Neural cell (in vitro differentiated cells): ENCODE data around the gene CATSPERB. TPM values are rescaled to one million over a fixed set of nuclear protein-coding genes. Genes with fewer than 3 reads are reported as not detected.

Experiments
- H2AFZ ChIP-seq: fragments of 200-600, 300-800 bp; sonication (generic), shearing (Covaris generic); 2 replicates; pipeline ENCODE4 v1.6.0; 2014; ENCODE audit warnings: low read depth, mild to moderate bottlenecking, antibody characterized with exemption, low read length, moderate library complexity
- H3F3A ChIP-seq: fragments of 200-600 bp; shearing (Covaris generic); 2 replicates; pipeline ENCODE4 v1.6.1; 2016; ENCODE audit warnings: mild to moderate bottlenecking, moderate library complexity, mixed read lengths, antibody characterized with exemption, low read length; ENCODE audit not compliant: insufficient read depth, poor library complexity, severe bottlenecking
- H3K27ac ChIP-seq: fragments of 200-600, 300-800 bp; sonication (generic), shearing (Covaris generic); 2 replicates; pipeline ENCODE4 v1.5.1; 2014; ENCODE audit warnings: mild to moderate bottlenecking, low read length, moderate library complexity
- H3K27me3 ChIP-seq: fragments of 300-800, 200-600 bp; sonication (generic), shearing (Covaris generic); 2 replicates; pipeline ENCODE4 v1.6.0; 2014; ENCODE audit warnings: mild to moderate bottlenecking, low read depth, low read length, moderate library complexity; ENCODE audit not compliant: insufficient read depth
- H3K36me3 ChIP-seq: fragments of 300-800, 200-600 bp; sonication (generic), shearing (Covaris generic); 2 replicates; pipeline ENCODE4 v1.5.1; 2014; ENCODE audit warnings: mild to moderate bottlenecking, antibody characterized with exemption, low read length, moderate library complexity; ENCODE audit not compliant: insufficient read depth
- H3K4me2 ChIP-seq: fragments of 300-800, 200-600 bp; sonication (generic), shearing (Covaris generic); 2 replicates; pipeline ENCODE4 v1.6.0; 2014; ENCODE audit warnings: mild to moderate bottlenecking, low read length
- H3K4me3 ChIP-seq: fragments of 300-800, 200-600 bp; sonication (generic), shearing (Covaris generic); 2 replicates; pipeline ENCODE4 v1.5.1; 2014; ENCODE audit warnings: mild to moderate bottlenecking, low read length, moderate library complexity
- H3K79me2 ChIP-seq: fragments of 200-600 bp; shearing (Covaris generic); replicated peaks from 2 replicates; pipeline ENCODE4 v1.6.0; 2014; ENCODE audit warnings: mild to moderate bottlenecking, low read length, moderate library complexity; ENCODE audit not compliant: insufficient read depth
- H3K9ac ChIP-seq: fragments of 300-800, 200-600 bp; sonication (generic), shearing (Covaris generic); 2 replicates; pipeline ENCODE4 v1.6.1; 2016; ENCODE audit warnings: mild to moderate bottlenecking, low read length, mixed read lengths
- H3K9me2 ChIP-seq: fragments of 200-600 bp; shearing (Covaris generic); 2 replicates; pipeline ENCODE4 v1.6.1; 2016; ENCODE audit warnings: mild to moderate bottlenecking, low read length, mixed read lengths; ENCODE audit not compliant: insufficient read depth
- H3K9me3 ChIP-seq: fragments of 200-600, 300-800 bp; sonication (generic), shearing (Covaris generic); 2 replicates; pipeline ENCODE4 v1.6.1; 2016; ENCODE audit warnings: mild to moderate bottlenecking, mixed run types, low read length, moderate library complexity, mixed read lengths
- H4K20me1 ChIP-seq: fragments of 200-600 bp; shearing (Covaris generic); 2 replicates; pipeline ENCODE4 v1.6.1; 2016; ENCODE audit warnings: mild to moderate bottlenecking, mixed run types; ENCODE audit not compliant: insufficient read depth
- EP300 ChIP-seq: fragments of 450-650 bp; conservative IDR thresholded peaks from 2 replicates; pipeline ENCODE4 v1.6.1; 2014; ENCODE audit warnings: antibody characterized with exemption, mild to moderate bottlenecking, moderate library complexity; ENCODE audit not compliant: poor library complexity, severe bottlenecking
- EZH2 ChIP-seq: fragments of 200-600, 300-800 bp; shearing (Covaris generic), sonication (generic); IDR thresholded peaks from 2 replicates; pipeline ENCODE4 v1.6.1; 2014; ENCODE audit warnings: antibody characterized with exemption, low read length, borderline replicate concordance, mild to moderate bottlenecking; ENCODE audit not compliant: insufficient read depth, poor library complexity, severe bottlenecking
- MXI1 ChIP-seq: fragments of 450-650 bp; conservative IDR thresholded peaks from 2 replicates; pipeline ENCODE4 v1.6.1; 2014; ENCODE audit warnings: antibody characterized with exemption, mild to moderate bottlenecking; ENCODE audit not compliant: poor library complexity, severe bottlenecking
- POLR2AphosphoS5 ChIP-seq: IDR thresholded peaks from 2 replicates; pipeline ENCODE4 v1.6.1; 2012
- RAD21 ChIP-seq: fragments of 450-650 bp; conservative IDR thresholded peaks from 2 replicates; pipeline ENCODE4 v1.6.1; 2014; ENCODE audit warnings: antibody characterized with exemption, mild to moderate bottlenecking, moderate library complexity
- SMC3 ChIP-seq: fragments of 450-650 bp; conservative IDR thresholded peaks from 2 replicates; pipeline ENCODE4 v1.6.1; 2014; ENCODE audit warnings: antibody characterized with exemption, mild to moderate bottlenecking, moderate library complexity; ENCODE audit not compliant: poor library complexity
- TAF1 ChIP-seq: IDR thresholded peaks from 2 replicates; pipeline ENCODE4 v1.6.1; 2012; ENCODE audit warnings: low read depth
- polyA plus RNA-seq: library from polyadenylated mRNA; depleted of rRNA; stranded (reverse); fragments of >200 nt; gene quantifications from 2 replicates; pipeline ENCODE4 v1.2.3, GENCODE V29; 2014
- TF ChIP-seq, protein P1 (sequence below): IDR thresholded peaks from 2 replicates; pipeline ENCODE4 v1.6.1; 2012; ENCODE audit warnings: borderline replicate concordance
- TF ChIP-seq, protein P2 (sequence below): fragments of 450-650 bp; IDR thresholded peaks from 2 replicates; pipeline ENCODE4 v1.5.1; 2014; ENCODE audit warnings: antibody characterized with exemption, mild to moderate bottlenecking, moderate library complexity; ENCODE audit not compliant: poor library complexity, severe bottlenecking

Gene CATSPERB
- polyA plus RNA-seq, 1 donor from 2014 or later: not detected

DNA sequence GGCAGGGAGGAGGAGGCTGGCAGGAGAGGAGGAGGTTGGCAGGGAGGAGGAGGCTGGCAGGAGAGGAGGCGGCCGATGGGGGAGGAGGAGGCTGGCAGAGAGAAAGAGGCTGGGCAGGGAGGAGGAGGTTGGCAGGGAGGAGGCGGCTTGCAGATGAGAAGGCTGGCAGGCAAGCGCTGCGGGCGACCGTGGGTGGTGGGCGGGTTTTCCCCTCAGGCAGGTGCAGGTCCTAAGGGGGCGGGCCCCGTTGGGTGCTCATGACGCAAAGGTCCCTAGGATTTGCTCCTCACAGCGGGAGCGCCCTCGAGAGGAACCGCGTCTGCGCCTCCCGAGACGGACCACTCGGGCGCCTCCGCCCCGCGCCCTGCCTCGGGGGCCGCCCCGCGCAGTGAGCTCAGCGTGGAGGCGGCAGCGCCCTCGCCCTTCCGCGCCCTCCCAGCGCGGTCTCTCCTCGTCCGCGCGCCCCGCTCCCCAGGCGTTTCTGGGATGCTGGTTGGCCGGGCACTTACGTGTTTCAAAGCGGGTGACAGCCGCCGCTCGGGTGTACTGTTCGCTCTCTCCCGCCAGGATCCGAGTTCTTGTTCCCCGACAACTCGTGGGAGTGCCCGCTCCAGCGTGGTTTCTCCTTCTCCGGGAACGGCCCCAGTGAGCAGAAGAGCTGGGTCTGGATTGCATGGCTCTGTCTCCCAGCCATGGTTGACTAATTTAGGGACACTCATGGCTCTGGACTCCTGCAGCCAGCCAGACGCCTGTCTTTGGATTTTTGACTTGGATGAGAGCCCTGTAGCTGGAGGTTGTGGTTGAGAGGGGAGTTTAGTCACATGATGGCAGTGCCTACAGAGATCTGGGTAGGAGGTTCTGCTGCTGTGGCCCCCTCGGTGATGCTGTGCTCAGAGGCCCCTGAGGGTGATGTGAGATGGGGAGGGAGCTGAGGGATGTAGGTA lies 157.7 kb downstream of the CATSPERB start:
- no peaks in the 10 kb centered on the region for H3K36me3 ChIP-seq
- H3K27ac ChIP-seq: no peak overlapping the region
- peak overlapping the region; percentile 44 for H3K9ac ChIP-seq
- H3K79me2 ChIP-seq: no peaks in the 10 kb centered on the region
- H3K9me2 ChIP-seq: no peaks in the 10 kb centered on the region
- peaks cover 33% of the 10 kb centered on the region for H3K27me3 ChIP-seq
- no peak for TF ChIP-seq EP300
- no peak for TF ChIP-seq TAF1
- peak; percentile 41 for TF ChIP-seq RAD21
- TF ChIP-seq, protein P1, sequence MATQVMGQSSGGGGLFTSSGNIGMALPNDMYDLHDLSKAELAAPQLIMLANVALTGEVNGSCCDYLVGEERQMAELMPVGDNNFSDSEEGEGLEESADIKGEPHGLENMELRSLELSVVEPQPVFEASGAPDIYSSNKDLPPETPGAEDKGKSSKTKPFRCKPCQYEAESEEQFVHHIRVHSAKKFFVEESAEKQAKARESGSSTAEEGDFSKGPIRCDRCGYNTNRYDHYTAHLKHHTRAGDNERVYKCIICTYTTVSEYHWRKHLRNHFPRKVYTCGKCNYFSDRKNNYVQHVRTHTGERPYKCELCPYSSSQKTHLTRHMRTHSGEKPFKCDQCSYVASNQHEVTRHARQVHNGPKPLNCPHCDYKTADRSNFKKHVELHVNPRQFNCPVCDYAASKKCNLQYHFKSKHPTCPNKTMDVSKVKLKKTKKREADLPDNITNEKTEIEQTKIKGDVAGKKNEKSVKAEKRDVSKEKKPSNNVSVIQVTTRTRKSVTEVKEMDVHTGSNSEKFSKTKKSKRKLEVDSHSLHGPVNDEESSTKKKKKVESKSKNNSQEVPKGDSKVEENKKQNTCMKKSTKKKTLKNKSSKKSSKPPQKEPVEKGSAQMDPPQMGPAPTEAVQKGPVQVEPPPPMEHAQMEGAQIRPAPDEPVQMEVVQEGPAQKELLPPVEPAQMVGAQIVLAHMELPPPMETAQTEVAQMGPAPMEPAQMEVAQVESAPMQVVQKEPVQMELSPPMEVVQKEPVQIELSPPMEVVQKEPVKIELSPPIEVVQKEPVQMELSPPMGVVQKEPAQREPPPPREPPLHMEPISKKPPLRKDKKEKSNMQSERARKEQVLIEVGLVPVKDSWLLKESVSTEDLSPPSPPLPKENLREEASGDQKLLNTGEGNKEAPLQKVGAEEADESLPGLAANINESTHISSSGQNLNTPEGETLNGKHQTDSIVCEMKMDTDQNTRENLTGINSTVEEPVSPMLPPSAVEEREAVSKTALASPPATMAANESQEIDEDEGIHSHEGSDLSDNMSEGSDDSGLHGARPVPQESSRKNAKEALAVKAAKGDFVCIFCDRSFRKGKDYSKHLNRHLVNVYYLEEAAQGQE: no peak
- peak; percentile 26 for TF ChIP-seq MXI1
- no peak for TF ChIP-seq EZH2
- TF ChIP-seq, protein P2, sequence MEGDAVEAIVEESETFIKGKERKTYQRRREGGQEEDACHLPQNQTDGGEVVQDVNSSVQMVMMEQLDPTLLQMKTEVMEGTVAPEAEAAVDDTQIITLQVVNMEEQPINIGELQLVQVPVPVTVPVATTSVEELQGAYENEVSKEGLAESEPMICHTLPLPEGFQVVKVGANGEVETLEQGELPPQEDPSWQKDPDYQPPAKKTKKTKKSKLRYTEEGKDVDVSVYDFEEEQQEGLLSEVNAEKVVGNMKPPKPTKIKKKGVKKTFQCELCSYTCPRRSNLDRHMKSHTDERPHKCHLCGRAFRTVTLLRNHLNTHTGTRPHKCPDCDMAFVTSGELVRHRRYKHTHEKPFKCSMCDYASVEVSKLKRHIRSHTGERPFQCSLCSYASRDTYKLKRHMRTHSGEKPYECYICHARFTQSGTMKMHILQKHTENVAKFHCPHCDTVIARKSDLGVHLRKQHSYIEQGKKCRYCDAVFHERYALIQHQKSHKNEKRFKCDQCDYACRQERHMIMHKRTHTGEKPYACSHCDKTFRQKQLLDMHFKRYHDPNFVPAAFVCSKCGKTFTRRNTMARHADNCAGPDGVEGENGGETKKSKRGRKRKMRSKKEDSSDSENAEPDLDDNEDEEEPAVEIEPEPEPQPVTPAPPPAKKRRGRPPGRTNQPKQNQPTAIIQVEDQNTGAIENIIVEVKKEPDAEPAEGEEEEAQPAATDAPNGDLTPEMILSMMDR: peak; percentile 38
- no peak for TF ChIP-seq POLR2AphosphoS5
- TF ChIP-seq SMC3: no peak
- no peaks in the 10 kb centered on the region for H3K9me3 ChIP-seq
- H3F3A ChIP-seq: no peaks in the 10 kb centered on the region
- H3K4me3 ChIP-seq: peak overlapping the region; percentile 66
- H2AFZ ChIP-seq: peak overlapping the region; percentile 27
- peak overlapping the region; percentile 1 for H3K4me2 ChIP-seq
- no peaks in the 10 kb centered on the region for H4K20me1 ChIP-seq

DNA sequence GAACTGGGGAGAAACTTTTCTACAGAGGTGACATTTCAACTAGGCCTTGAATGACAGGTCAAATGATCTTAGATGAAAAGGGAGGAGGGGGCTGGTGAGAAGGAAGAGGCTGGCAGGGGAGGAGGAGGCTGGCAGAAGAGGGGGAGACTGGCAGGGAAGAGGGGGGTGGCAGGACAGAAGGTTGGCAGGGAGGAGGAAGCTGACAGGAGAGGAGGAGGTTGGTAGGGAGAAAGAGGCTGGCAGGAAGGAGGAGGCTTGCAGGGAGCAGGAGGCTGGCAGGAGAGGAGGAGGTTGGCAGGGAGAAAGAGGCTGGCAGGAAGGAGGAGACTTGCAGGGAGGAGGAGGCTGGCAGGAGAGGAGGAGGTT lies 158.4 kb downstream of the CATSPERB start:
- Histone ChIP-seq H3K9me3 (no peaks in the 10 kb centered on the region), H3K4me3 (peak overlapping the region; percentile 66), H3F3A (no peaks in the 10 kb centered on the region), H3K9me2 (no peaks in the 10 kb centered on the region), H3K79me2 (no peaks in the 10 kb centered on the region), H3K27me3 (peaks cover 33% of the 10 kb centered on the region), H3K27ac (no peak overlapping the region), H4K20me1 (no peaks in the 10 kb centered on the region), H2AFZ (no peak overlapping the region), H3K4me2 (no peak overlapping the region), H3K9ac (no peak overlapping the region), H3K36me3 (no peaks in the 10 kb centered on the region)
- TF ChIP-seq, protein P1: no peak
- no peak for TF ChIP-seq RAD21
- no peak for TF ChIP-seq EZH2
- TF ChIP-seq TAF1: no peak
- TF ChIP-seq SMC3: no peak
- TF ChIP-seq, protein P2: no peak
- no peak for TF ChIP-seq EP300
- TF ChIP-seq MXI1: no peak
- TF ChIP-seq POLR2AphosphoS5: no peak
